IMR-90 (cell line): ENCODE data around the gene GLE1. TPM values are rescaled to one million over a fixed set of nuclear protein-coding genes. Genes with fewer than 3 reads are reported as not detected.

Experiments
- ATAC-seq: fragments of 200-7000 bp; cut with Tn5 transposase; 2 replicates; pipeline ENCODE4 v1.9.1; 2020; ENCODE audit warnings: low read depth, mild to moderate bottlenecking, moderate library complexity
- BruUV-seq: library from RNA; stranded (reverse); fragments of 400-500 nt; replicated peaks from 2 replicates; lab custom pipeline; 2021; lab: Mats Ljungman, UMichigan
- CTCF ChIA-PET: fragments of 300-600 bp; formaldehyde crosslinking; extraction: SDS; loops from one replicate; lab custom pipeline; 2021; ENCODE audit warnings: antibody characterized with exemption; lab: Yijun Ruan, JAX
- POLR2A ChIA-PET: fragments of 300-600 bp; sonication (Branson Sonifier 250); formaldehyde crosslinking; loops from one replicate; lab custom pipeline; 2022; ENCODE audit warnings: antibody characterized with exemption; ENCODE audit not compliant: unreplicated experiment; lab: Charles Lee
- DNase-seq: peaks from one replicate; pipeline ENCODE4 v3.0.0; 2013
- H2AFZ ChIP-seq: replicated peaks from 2 replicates; pipeline ENCODE3; 2013; ENCODE audit warnings: low read length, mild to moderate bottlenecking; ENCODE audit not compliant: poor library complexity
- H2AK5ac ChIP-seq: 2 replicates; pipeline ENCODE4 v1.6.1; 2013; ENCODE audit warnings: low read depth, low read length, inconsistent platforms
- H2AK9ac ChIP-seq: replicated peaks from 2 replicates; pipeline ENCODE3; 2013; ENCODE audit warnings: mild to moderate bottlenecking, low read depth, low read length, moderate library complexity; ENCODE audit not compliant: poor library complexity
- H2BK120ac ChIP-seq: 2 replicates; pipeline ENCODE4 v1.6.1; 2013; ENCODE audit warnings: low read depth, low read length, inconsistent platforms
- H2BK15ac ChIP-seq: 3 replicates; pipeline ENCODE4 v1.6.1; 2013; ENCODE audit warnings: low read depth, low read length, inconsistent platforms
- H2BK20ac ChIP-seq: 2 replicates; pipeline ENCODE4 v1.6.1; 2013; ENCODE audit warnings: low read depth, mild to moderate bottlenecking, inconsistent platforms, low read length, moderate library complexity
- H2BK5ac ChIP-seq: 2 replicates; pipeline ENCODE4 v1.6.1; 2013; ENCODE audit warnings: mild to moderate bottlenecking, low read depth, low read length, inconsistent platforms; ENCODE audit not compliant: poor library complexity, severe bottlenecking
- H3K14ac ChIP-seq: replicated peaks from 2 replicates; pipeline ENCODE4 v1.6.1; 2013; ENCODE audit warnings: low read depth, low read length, inconsistent platforms
- H3K18ac ChIP-seq: 2 replicates; pipeline ENCODE4 v1.6.1; 2013; ENCODE audit warnings: low read depth, low read length, control low read depth
- H3K23ac ChIP-seq: 2 replicates; pipeline ENCODE4 v1.6.1; 2013; ENCODE audit warnings: low read depth, low read length, inconsistent platforms
- H3K27ac ChIP-seq: 2 replicates; pipeline ENCODE4 v1.5.1; 2013; ENCODE audit warnings: mild to moderate bottlenecking, control low read depth, low read length; ENCODE audit not compliant: insufficient read depth
- H3K27me3 ChIP-seq: 2 replicates; pipeline ENCODE4 v1.6.1; 2013; ENCODE audit warnings: low read length; ENCODE audit not compliant: control insufficient read depth, insufficient read depth
- H3K36me3 ChIP-seq: 2 replicates; pipeline ENCODE4 v1.6.1; 2013; ENCODE audit warnings: low read length, mixed read lengths; ENCODE audit not compliant: control insufficient read depth, insufficient read depth
- H3K4ac ChIP-seq: 2 replicates; pipeline ENCODE4 v1.6.1; 2013; ENCODE audit warnings: low read depth, low read length, inconsistent platforms
- H3K4me1 ChIP-seq: 2 replicates; pipeline ENCODE4 v1.6.1; 2013; ENCODE audit warnings: low read length, mixed read lengths; ENCODE audit not compliant: control insufficient read depth, insufficient read depth
- H3K4me2 ChIP-seq: 2 replicates; pipeline ENCODE4 v1.6.1; 2013; ENCODE audit warnings: low read depth, mild to moderate bottlenecking, control low read depth, low read length, moderate library complexity
- H3K4me3 ChIP-seq: 2 replicates; pipeline ENCODE4 v1.5.1; 2013; ENCODE audit warnings: low read depth, mild to moderate bottlenecking, control low read depth, low read length, moderate library complexity; ENCODE audit not compliant: insufficient read depth
- H3K56ac ChIP-seq: 2 replicates; pipeline ENCODE4 v1.6.1; 2013; ENCODE audit warnings: low read length, inconsistent platforms; ENCODE audit not compliant: insufficient read depth; ENCODE audit errors: extremely low read depth
- H3K79me1 ChIP-seq, 2 experiments: 2 replicates each; pipeline ENCODE4 v1.6.1; 2013; ENCODE audit warnings: low read length in 2 of 2, inconsistent platforms in 1 of 2, low read depth in 1 of 2
- H3K9ac ChIP-seq: 2 replicates; pipeline ENCODE4 v1.6.1; 2013; ENCODE audit warnings: low read depth, low read length, control low read depth
- H3K9me1 ChIP-seq: 2 replicates; pipeline ENCODE4 v1.6.1; 2013; ENCODE audit warnings: low read length, inconsistent platforms; ENCODE audit not compliant: insufficient read depth
- H3K9me3 ChIP-seq: 2 replicates; pipeline ENCODE4 v1.6.1; 2013; ENCODE audit warnings: low read length; ENCODE audit not compliant: control insufficient read depth, insufficient read depth
- H4K20me1 ChIP-seq: 2 replicates; pipeline ENCODE4 v1.6.1; 2013; ENCODE audit warnings: low read length, inconsistent platforms; ENCODE audit not compliant: insufficient read depth
- H4K5ac ChIP-seq: 2 replicates; pipeline ENCODE4 v1.6.1; 2013; ENCODE audit warnings: mild to moderate bottlenecking, low read depth, low read length, control low read depth
- H4K8ac ChIP-seq, 2 experiments: 2 replicates each; pipeline ENCODE4 v1.6.1; 2013; ENCODE audit warnings: low read depth in 2 of 2, low read length in 2 of 2, control low read depth in 1 of 2, inconsistent platforms in 1 of 2
- H4K91ac ChIP-seq: 2 replicates; pipeline ENCODE4 v1.6.1; 2013; ENCODE audit warnings: low read depth, low read length, inconsistent platforms; ENCODE audit not compliant: insufficient read depth
- BHLHE40 ChIP-seq: fragments of 150-350 bp; IDR thresholded peaks from 2 replicates; pipeline ENCODE4 v1.6.1; 2016; ENCODE audit warnings: mild to moderate bottlenecking, low read depth, low read length
- CEBPB ChIP-seq: IDR thresholded peaks from 2 replicates; pipeline ENCODE4 v1.6.1; 2012; ENCODE audit warnings: low read depth, low read length, improper control_type of control experiment
- CHD1 ChIP-seq: IDR thresholded peaks from 2 replicates; pipeline ENCODE4 v1.6.1; 2012; ENCODE audit warnings: low read depth, low read length, improper control_type of control experiment
- FOS ChIP-seq: fragments of 150-350 bp; IDR thresholded peaks from 2 replicates; pipeline ENCODE4 v1.6.1; 2016; ENCODE audit warnings: low read depth, low read length
- MAZ ChIP-seq: IDR thresholded peaks from 2 replicates; pipeline ENCODE4 v1.6.1; 2012; ENCODE audit warnings: low read depth, mild to moderate bottlenecking, low read length, improper control_type of control experiment, moderate library complexity, borderline replicate concordance
- MXI1 ChIP-seq: IDR thresholded peaks from 2 replicates; pipeline ENCODE4 v1.6.1; 2012; ENCODE audit warnings: low read depth, mild to moderate bottlenecking, low read length, moderate library complexity, borderline replicate concordance
- NFE2L2 ChIP-seq: fragments of 150-350 bp; IDR thresholded peaks from 2 replicates; pipeline ENCODE4 v1.6.1; 2016; ENCODE audit warnings: low read depth, mild to moderate bottlenecking, low read length
- POLR2A ChIP-seq: IDR thresholded peaks from 2 replicates; pipeline ENCODE4 v1.6.1; 2012; ENCODE audit warnings: mild to moderate bottlenecking, low read depth, low read length
- RAD21 ChIP-seq: IDR thresholded peaks from 2 replicates; pipeline ENCODE4 v1.6.1; 2012; ENCODE audit warnings: low read length, improper control_type of control experiment
- RCOR1 ChIP-seq: IDR thresholded peaks from 2 replicates; pipeline ENCODE4 v1.6.1; 2012; ENCODE audit warnings: mild to moderate bottlenecking, low read length, improper control_type of control experiment; ENCODE audit not compliant: insufficient replicate concordance
- RFX5 ChIP-seq: IDR thresholded peaks from 2 replicates; pipeline ENCODE4 v1.8.0; 2012; ENCODE audit warnings: low read depth, mild to moderate bottlenecking, low read length, moderate library complexity
- SMC3 ChIP-seq: fragments of 150-350 bp; IDR thresholded peaks from 2 replicates; pipeline ENCODE4 v1.6.1; 2016; ENCODE audit warnings: low read depth, mild to moderate bottlenecking, antibody characterized with exemption, low read length, moderate library complexity
- WGBS, 2 experiments: methylation state at CpG; one replicate each; pipeline versions ENCODE4 v1.1.5 to v1.1.7; 2013; ENCODE audit warnings: missing lambda C conversion rate in 2 of 2; ENCODE audit not compliant: insufficient read length in 1 of 2; ENCODE audit errors: extremely low coverage in 2 of 2; 5-methylcytosine and 5-hydroxymethylcytosine counted together
- dilution Hi-C: fragments of 300-500 bp; cut with HindIII; formaldehyde crosslinking; loops from one replicate; pipeline ENCODE4 v1.14.3; 2018; ENCODE audit warnings: low sequenced_read_pairs; ENCODE audit not compliant: unreplicated experiment
- in situ Hi-C: fragments of 300-500 bp; cut with MboI; formaldehyde crosslinking; loops from 3 replicates; pipeline ENCODE4 v1.14.3; 2019; ENCODE audit warnings: low sequenced_read_pairs, inconsistent platforms, mixed read lengths
- intact Hi-C: fragments of 100-400 bp; cut with micrococcal nuclease; formaldehyde crosslinking; loops from 2 replicates; pipeline ENCODE4 v1.10.0; 2022
- polyA plus RNA-seq, 3 experiments: library from polyadenylated mRNA; depleted of rRNA; stranded (reverse); fragments of >200 nt; gene quantifications; 2 replicates each; pipeline ENCODE4 v1.2.3, GENCODE V29; 2012; ENCODE audit warnings: low replicate concordance in 1 of 3
- total RNA-seq: library from RNA; depleted of rRNA; stranded (reverse); fragments of >200 nt; gene quantifications from 2 replicates; pipeline ENCODE4 v1.2.3, GENCODE V29; 2012
- TF ChIP-seq, protein P1 (sequence below): conservative IDR thresholded peaks from 2 replicates; pipeline ENCODE4 v1.5.1; 2012; ENCODE audit warnings: mild to moderate bottlenecking, low read depth, low read length, improper control_type of control experiment
- TF ChIP-seq, protein P2 (sequence below): fragments of 150-350 bp; IDR thresholded peaks from 2 replicates; pipeline ENCODE4 v1.6.1; 2016; ENCODE audit warnings: low read depth, mild to moderate bottlenecking, low read length, moderate library complexity, borderline replicate concordance
- TF ChIP-seq, protein P3 (sequence below): fragments of 150-350 bp; IDR thresholded peaks from 2 replicates; pipeline ENCODE4 v1.6.1; 2017; ENCODE audit warnings: mild to moderate bottlenecking, antibody characterized with exemption, low read length, low read depth

GLE1 gene
- total and polyA plus RNA-seq, 2 of the 4 experiments (the other 2 are of a cell fraction): 14.3 to 39.4 TPM

DNA sequence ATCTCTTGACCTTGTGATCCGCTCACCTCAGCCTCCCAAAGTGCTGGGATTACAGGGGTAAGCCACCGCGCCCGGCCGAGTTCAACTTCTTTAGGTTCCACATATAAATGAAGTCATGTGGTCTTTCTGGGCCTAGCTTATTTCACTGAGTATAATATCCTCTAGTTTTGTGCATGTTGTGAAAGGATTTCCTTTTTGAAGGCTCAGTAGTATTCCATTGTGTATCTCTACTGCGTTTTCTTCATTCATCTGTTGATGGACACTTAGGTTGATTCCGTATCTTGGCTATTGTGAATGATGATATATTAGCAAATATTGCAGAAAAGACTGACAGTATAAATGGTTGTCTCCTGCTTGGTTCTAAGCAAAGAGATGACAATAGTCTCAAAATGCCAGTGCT is 28.7 kb upstream of the GLE1 start:
- Histone ChIP-seq H3K14ac (no peak overlapping the region), H2AK5ac (no peak overlapping the region), H3K9ac (no peak overlapping the region), H4K20me1 (no peaks in the 10 kb centered on the region; the same call in 1 of the 2 replicates), H3K23ac (no peak overlapping the region), H3K9me3 (no peaks in the 10 kb centered on the region), H3K18ac (no peak overlapping the region), H3K4me2 (no peak overlapping the region), H3K36me3 (peaks cover 32% of the 10 kb centered on the region), H3K56ac (no peak overlapping the region), H3K4me3 (no peak overlapping the region), H4K5ac (no peak overlapping the region), H2AFZ (no peak overlapping the region), H2BK120ac (no peak overlapping the region), H3K27ac (no peak overlapping the region), H2AK9ac (no peak overlapping the region), H4K8ac (no peak overlapping the region), H3K4me1 (no peaks in the 10 kb centered on the region), H2BK15ac (no peak overlapping the region), H3K79me1 (peaks cover 0 to 5% of the 10 kb centered on the region in 2 experiments; a peak in 1 of 4 replicates), H2BK5ac (no peak overlapping the region), H4K91ac (no peak overlapping the region), H3K27me3 (no peaks in the 10 kb centered on the region), H3K4ac (no peak overlapping the region), H2BK20ac (no peak overlapping the region), H3K9me1 (peaks cover 10% of the 10 kb centered on the region; the same call in 1 of the 2 replicates)
- BruUV-seq: no TSS peak
- dilution Hi-C loops: no loop called here
- TF ChIP-seq MXI1 (no peak), RCOR1 (no peak), NFE2L2 (no peak), RAD21 (no peak), CEBPB (no peak), FOS (no peak), MAZ (no peak), CHD1 (no peak), BHLHE40 (no peak), POLR2A (no peak), RFX5 (no peak), SMC3 (no peak)
- TF ChIP-seq, protein P1, sequence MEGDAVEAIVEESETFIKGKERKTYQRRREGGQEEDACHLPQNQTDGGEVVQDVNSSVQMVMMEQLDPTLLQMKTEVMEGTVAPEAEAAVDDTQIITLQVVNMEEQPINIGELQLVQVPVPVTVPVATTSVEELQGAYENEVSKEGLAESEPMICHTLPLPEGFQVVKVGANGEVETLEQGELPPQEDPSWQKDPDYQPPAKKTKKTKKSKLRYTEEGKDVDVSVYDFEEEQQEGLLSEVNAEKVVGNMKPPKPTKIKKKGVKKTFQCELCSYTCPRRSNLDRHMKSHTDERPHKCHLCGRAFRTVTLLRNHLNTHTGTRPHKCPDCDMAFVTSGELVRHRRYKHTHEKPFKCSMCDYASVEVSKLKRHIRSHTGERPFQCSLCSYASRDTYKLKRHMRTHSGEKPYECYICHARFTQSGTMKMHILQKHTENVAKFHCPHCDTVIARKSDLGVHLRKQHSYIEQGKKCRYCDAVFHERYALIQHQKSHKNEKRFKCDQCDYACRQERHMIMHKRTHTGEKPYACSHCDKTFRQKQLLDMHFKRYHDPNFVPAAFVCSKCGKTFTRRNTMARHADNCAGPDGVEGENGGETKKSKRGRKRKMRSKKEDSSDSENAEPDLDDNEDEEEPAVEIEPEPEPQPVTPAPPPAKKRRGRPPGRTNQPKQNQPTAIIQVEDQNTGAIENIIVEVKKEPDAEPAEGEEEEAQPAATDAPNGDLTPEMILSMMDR: no peak
- TF ChIP-seq, protein P2, sequence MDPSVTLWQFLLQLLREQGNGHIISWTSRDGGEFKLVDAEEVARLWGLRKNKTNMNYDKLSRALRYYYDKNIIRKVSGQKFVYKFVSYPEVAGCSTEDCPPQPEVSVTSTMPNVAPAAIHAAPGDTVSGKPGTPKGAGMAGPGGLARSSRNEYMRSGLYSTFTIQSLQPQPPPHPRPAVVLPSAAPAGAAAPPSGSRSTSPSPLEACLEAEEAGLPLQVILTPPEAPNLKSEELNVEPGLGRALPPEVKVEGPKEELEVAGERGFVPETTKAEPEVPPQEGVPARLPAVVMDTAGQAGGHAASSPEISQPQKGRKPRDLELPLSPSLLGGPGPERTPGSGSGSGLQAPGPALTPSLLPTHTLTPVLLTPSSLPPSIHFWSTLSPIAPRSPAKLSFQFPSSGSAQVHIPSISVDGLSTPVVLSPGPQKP: no peak
- TF ChIP-seq, protein P3, sequence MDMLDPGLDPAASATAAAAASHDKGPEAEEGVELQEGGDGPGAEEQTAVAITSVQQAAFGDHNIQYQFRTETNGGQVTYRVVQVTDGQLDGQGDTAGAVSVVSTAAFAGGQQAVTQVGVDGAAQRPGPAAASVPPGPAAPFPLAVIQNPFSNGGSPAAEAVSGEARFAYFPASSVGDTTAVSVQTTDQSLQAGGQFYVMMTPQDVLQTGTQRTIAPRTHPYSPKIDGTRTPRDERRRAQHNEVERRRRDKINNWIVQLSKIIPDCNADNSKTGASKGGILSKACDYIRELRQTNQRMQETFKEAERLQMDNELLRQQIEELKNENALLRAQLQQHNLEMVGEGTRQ: no peak
- ChIA-PET POLR2A (interaction anchor here (0.6 kb wide), 1 partner anchor 10 kb away, joined by 4 read pairs; no protein-coding TSS in a partner anchor), CTCF (no interaction called here)
- intact Hi-C loops: no loop called here
- WGBS, 2 experiments: no CpG with 5 or more reads among the region's 7 CpGs
- no peak for DNase-seq
- in situ Hi-C loops: no loop called here
- no peak for ATAC-seq
